22Rv1 (cell line): Measurements from ENCODE around the gene COLGALT1.
"Not testable (repeated sequence)": the region's sequence is repeated elsewhere in the genome, so short reads cannot be mapped to it uniquely, and the experiment has no call there.

ENCODE experiments used
- H3K27ac ChIP-seq: fragments of 450-650 bp; 2 replicates; pipeline ENCODE4 v1.5.1; 2017
- CTCF ChIP-seq: fragments of 450-650 bp; IDR thresholded peaks from 2 replicates; pipeline ENCODE4 v1.5.1; 2017; ENCODE audit warnings: mild to moderate bottlenecking
- ZFX ChIP-seq: fragments of 450-650 bp; IDR thresholded peaks from 2 replicates; pipeline ENCODE4 v1.6.1; 2017; ENCODE audit warnings: antibody characterized with exemption, borderline replicate concordance

Gene COLGALT1

GRCh38 chr19:17564781-17565180 is 9.3 kb downstream of the COLGALT1 start:
- H3K27ac ChIP-seq = no peak overlapping the region
- TF ChIP-seq CTCF (no peak), ZFX (no peak)

GRCh38 chr19:17565611-17566010 is 10.2 kb downstream of the COLGALT1 start:
- H3K27ac ChIP-seq = peak overlapping the region; percentile 15; the same call in 1 of the 2 replicates

GRCh38 chr19:17567940-17568339 is 12.5 kb downstream of the COLGALT1 start:
- TF ChIP-seq ZFX = no peak
- no peak for TF ChIP-seq CTCF

More at GRCh38 chr19:17565611-17566010, 10.2 kb downstream of the COLGALT1 start:
- TF ChIP-seq CTCF = no peak
- TF ChIP-seq ZFX = no peak

GRCh38 chr19:17570291-17570690 is 14.8 kb downstream of the COLGALT1 start:
- H3K27ac ChIP-seq = not testable (repeated sequence)

More at GRCh38 chr19:17567940-17568339, 12.5 kb downstream of the COLGALT1 start:
- no peak overlapping the region for H3K27ac ChIP-seq

GRCh38 chr19:17570791-17571190 is 15.3 kb downstream of the COLGALT1 start:
- no peak for TF ChIP-seq CTCF
- no peak for TF ChIP-seq ZFX
- H3K27ac ChIP-seq = no peak overlapping the region

GRCh38 chr19:17572638-17573037 is 17.2 kb downstream of the COLGALT1 start:
- no peak for TF ChIP-seq CTCF
- TF ChIP-seq ZFX = no peak
- no peak overlapping the region for H3K27ac ChIP-seq

- H3K27ac ChIP-seq = peak overlapping the region; percentile 43; the same call in 1 of the 2 replicates
- TF ChIP-seq CTCF = no peak
- TF ChIP-seq ZFX = no peak
Observed at GRCh38 chr19:17575871-17576757, 20.7 kb downstream of the COLGALT1 start.
